Keratinocyte (primary cell): ENCODE data around the gene DDX28. TPM values are rescaled to one million over a fixed set of nuclear protein-coding genes. Genes with fewer than 3 reads are reported as not detected.

Experiments
- DNase-seq: peaks from one replicate; pipeline ENCODE4 v3.0.0-alpha.2; 2011; ENCODE audit warnings: low read depth, missing footprints, low spot score
- FAIRE-seq: peaks from 2 replicates; lab custom pipeline; 2011; peaks lifted over from hg19 to GRCh38; lab: Jason Lieb, UNC
- H2AFZ ChIP-seq: 2 replicates; pipeline ENCODE4 v1.6.0; 2012; ENCODE audit warnings: low read length, control low read depth, inconsistent platforms; ENCODE audit not compliant: control insufficient read depth
- H3K27ac ChIP-seq: 2 replicates; pipeline ENCODE4 v1.5.1; 2011; ENCODE audit warnings: low read length; ENCODE audit not compliant: control insufficient read depth, insufficient read depth
- H3K27me3 ChIP-seq: 3 replicates; pipeline ENCODE4 v1.6.0; 2011; ENCODE audit warnings: low read length; ENCODE audit not compliant: control insufficient read depth, insufficient read depth; ENCODE audit errors: extremely low read depth
- H3K36me3 ChIP-seq, 2 experiments: 2 replicates in 1 of 2; 3 replicates in 1 of 2; pipeline ENCODE4 v1.5.1; 2011; ENCODE audit warnings: low read length in 2 of 2, mild to moderate bottlenecking in 1 of 2; ENCODE audit not compliant: control insufficient read depth in 2 of 2, insufficient read depth in 2 of 2; ENCODE audit errors: extremely low read depth in 1 of 2
- H3K4me1 ChIP-seq: 3 replicates; pipeline ENCODE4 v1.5.1; 2011; ENCODE audit warnings: low read length; ENCODE audit not compliant: control insufficient read depth, insufficient read depth; ENCODE audit errors: extremely low read depth
- H3K4me2 ChIP-seq: 3 replicates; pipeline ENCODE4 v1.6.0; 2011; ENCODE audit warnings: low read depth, low read length; ENCODE audit not compliant: control insufficient read depth, insufficient read depth; ENCODE audit errors: extremely low read depth
- H3K4me3 ChIP-seq, 3 experiments: fragments of 200-600 bp in 1 of 3; sonication (generic) in 1 of 3; 2 replicates in 2 of 3; 3 replicates in 1 of 3; pipeline ENCODE4 v1.5.1; 2011 to 2016; ENCODE audit warnings: low read length in 3 of 3, mild to moderate bottlenecking in 3 of 3, control low read depth in 2 of 3, inconsistent platforms in 1 of 3, low read depth in 1 of 3, mixed read lengths in 1 of 3, mixed run types in 1 of 3, moderate library complexity in 1 of 3; ENCODE audit not compliant: control insufficient read depth in 2 of 3, insufficient read depth in 2 of 3; ENCODE audit errors: extremely low read depth in 1 of 3
- H3K79me2 ChIP-seq: 2 replicates; pipeline ENCODE4 v1.6.0; 2012; ENCODE audit warnings: low read length; ENCODE audit not compliant: control insufficient read depth, insufficient read depth
- H3K9ac ChIP-seq: 3 replicates; pipeline ENCODE4 v1.6.0; 2011; ENCODE audit warnings: low read length; ENCODE audit not compliant: control insufficient read depth, insufficient read depth; ENCODE audit errors: extremely low read depth
- H3K9me1 ChIP-seq: 3 replicates; pipeline ENCODE4 v1.6.0; 2011; ENCODE audit warnings: low read length; ENCODE audit not compliant: control insufficient read depth, insufficient read depth; ENCODE audit errors: extremely low read depth
- H3K9me3 ChIP-seq: 2 replicates; pipeline ENCODE4 v1.5.1; 2012; ENCODE audit warnings: low read depth, low read length; ENCODE audit not compliant: control insufficient read depth
- H4K20me1 ChIP-seq: 3 replicates; pipeline ENCODE4 v1.6.0; 2011; ENCODE audit warnings: low read length; ENCODE audit not compliant: control insufficient read depth, insufficient read depth; ENCODE audit errors: extremely low read depth
- CTCF ChIP-seq, 3 experiments: IDR thresholded peaks in 1 of 3; conservative IDR thresholded peaks in 1 of 3; optimal IDR thresholded peaks in 1 of 3; 2 replicates in 2 of 3; 3 replicates in 1 of 3; pipeline versions ENCODE3 to v1.5.1; 2011; ENCODE audit warnings: low read length in 3 of 3, mild to moderate bottlenecking in 3 of 3, moderate library complexity in 2 of 3, control low read depth in 1 of 3, inconsistent platforms in 1 of 3; ENCODE audit not compliant: insufficient read depth in 2 of 3; ENCODE audit errors: extremely low read depth in 1 of 3
- EZH2 ChIP-seq: IDR thresholded peaks from one replicate; pipeline ENCODE4 v1.6.1; 2012; ENCODE audit warnings: inconsistent platforms, mild to moderate bottlenecking, low read length, moderate library complexity
- dilution Hi-C: fragments of 300-500 bp; cut with MboI; formaldehyde crosslinking; loops from one replicate; pipeline ENCODE4 v1.7.0; 2020; ENCODE audit warnings: low sequenced_read_pairs; ENCODE audit not compliant: extremely low pct_ligation_motif_present
- polyA plus RNA-seq, 5 experiments: library from polyadenylated mRNA; depleted of rRNA in 3 of 5; stranded (reverse) in 3 of 5; stranded (forward) in 1 of 5; unstranded in 1 of 5; fragments of >200 nt; gene quantifications; 1 replicate in 1 of 5; 2 replicates in 3 of 5; 3 replicates in 1 of 5; pipeline versions ENCODE4 v1.2.1 to v1.2.3, GENCODE V29; 2011 to 2012; ENCODE audit warnings: missing spikeins in 2 of 5, low read depth in 1 of 5, low replicate concordance in 1 of 5

The DDX28 gene
- polyA plus RNA-seq, 1 donor (not counting 4 experiments of a cell fraction or from before 2014, with no cell fraction given), result 12.8 TPM

GRCh38 chr16:67977005-67977404, 46.0 kb downstream of the DDX28 start:
- DNase-seq (no peak), FAIRE-seq (no peak)
- Histone ChIP-seq H3K27ac (no peak overlapping the region), H2AFZ (no peak overlapping the region), H3K79me2 (no peaks in the 10 kb centered on the region), H3K4me3 (no peak overlapping the region), H3K27me3 (peaks cover 17% of the 10 kb centered on the region), H3K9me1 (no peaks in the 10 kb centered on the region), H3K9me3 (no peaks in the 10 kb centered on the region), H3K36me3 (no peaks in the 10 kb centered on the region), H3K4me1 (no peaks in the 10 kb centered on the region), H3K9ac (no peak overlapping the region), H4K20me1 (peaks cover 2% of the 10 kb centered on the region), H3K4me2 (no peak overlapping the region)
- dilution Hi-C loops, result no loop called here
- TF ChIP-seq EZH2 (no peak), CTCF (optimal IDR thresholded peaks at IDR 0.05 in 1 of 3, IDR thresholded peaks at IDR 0.05 in 1 of 3, conservative IDR thresholded peaks at IDR 0.05 in 1 of 3; ENCODE audit: extremely low read depth in 1 of 3, insufficient read depth in 2 of 3, low read length in 3 of 3) (no peak)

GRCh38 chr16:67976205-67976604, 46.8 kb downstream of the DDX28 start:
- Histone ChIP-seq H3K4me1 (no peaks in the 10 kb centered on the region), H3K36me3 (no peaks in the 10 kb centered on the region), H3K4me3 (no peak overlapping the region), H3K9me1 (no peaks in the 10 kb centered on the region), H3K9me3 (no peaks in the 10 kb centered on the region), H3K27ac (no peak overlapping the region), H3K27me3 (peaks cover 17% of the 10 kb centered on the region), H2AFZ (no peak overlapping the region), H3K79me2 (no peaks in the 10 kb centered on the region), H3K9ac (no peak overlapping the region), H4K20me1 (peaks cover 2% of the 10 kb centered on the region), H3K4me2 (no peak overlapping the region)
- TF ChIP-seq EZH2 (no peak), CTCF (optimal IDR thresholded peaks at IDR 0.05 in 1 of 3, IDR thresholded peaks at IDR 0.05 in 1 of 3, conservative IDR thresholded peaks at IDR 0.05 in 1 of 3; ENCODE audit: extremely low read depth in 1 of 3, insufficient read depth in 2 of 3, low read length in 3 of 3) (no peak)
- FAIRE-seq (no peak), DNase-seq (no peak)
- dilution Hi-C loops, result no loop called here
